Chondrocyte (in vitro differentiated cells): ENCODE data around the gene PRKCH. TPM values are rescaled to one million over a fixed set of nuclear protein-coding genes. Genes with fewer than 3 reads are reported as not detected.

Source experiments
- DNase-seq: peaks from one replicate; pipeline ENCODE4 v3.0.0; 2021; ENCODE audit warnings: mixed read lengths, low spot score
- H3K27ac Mint-ChIP-seq: one replicate; pipeline ENCODE4 v1.8.0; 2021; ENCODE audit warnings: mild to moderate bottlenecking, moderate library complexity, mixed read lengths; ENCODE audit not compliant: unreplicated experiment
- H3K27me3 Mint-ChIP-seq: 2 replicates; pipeline ENCODE4 v1.8.0; 2021; ENCODE audit warnings: low read depth, mixed read lengths
- H3K36me3 Mint-ChIP-seq: 2 replicates; pipeline ENCODE4 v1.8.0; 2021; ENCODE audit warnings: low read depth, mixed read lengths
- H3K4me1 Mint-ChIP-seq: 2 replicates; pipeline ENCODE4 v1.8.0; 2021; ENCODE audit warnings: low read depth, mild to moderate bottlenecking, mixed read lengths
- H3K4me3 Mint-ChIP-seq: one replicate; pipeline ENCODE4 v1.8.0; 2021; ENCODE audit warnings: mild to moderate bottlenecking, moderate library complexity, mixed read lengths; ENCODE audit not compliant: unreplicated experiment
- H3K9me3 Mint-ChIP-seq: 2 replicates; pipeline ENCODE4 v1.8.0; 2021; ENCODE audit warnings: low read depth, mixed read lengths
- total RNA-seq: library from RNA; stranded (reverse); gene quantifications from 3 replicates; pipeline ENCODE4 v1.2.1, GENCODE V29; 2021
- TF ChIP-seq, protein P1 (sequence below): fragments of 200-600 bp; sonication (generic); IDR thresholded peaks from 2 replicates; pipeline ENCODE4 v1.5.0; 2021; ENCODE audit warnings: antibody characterized with exemption, mild to moderate bottlenecking, moderate library complexity

Gene PRKCH
- total RNA-seq, 1 donor from 2014 or later: 9.7 TPM

DNA sequence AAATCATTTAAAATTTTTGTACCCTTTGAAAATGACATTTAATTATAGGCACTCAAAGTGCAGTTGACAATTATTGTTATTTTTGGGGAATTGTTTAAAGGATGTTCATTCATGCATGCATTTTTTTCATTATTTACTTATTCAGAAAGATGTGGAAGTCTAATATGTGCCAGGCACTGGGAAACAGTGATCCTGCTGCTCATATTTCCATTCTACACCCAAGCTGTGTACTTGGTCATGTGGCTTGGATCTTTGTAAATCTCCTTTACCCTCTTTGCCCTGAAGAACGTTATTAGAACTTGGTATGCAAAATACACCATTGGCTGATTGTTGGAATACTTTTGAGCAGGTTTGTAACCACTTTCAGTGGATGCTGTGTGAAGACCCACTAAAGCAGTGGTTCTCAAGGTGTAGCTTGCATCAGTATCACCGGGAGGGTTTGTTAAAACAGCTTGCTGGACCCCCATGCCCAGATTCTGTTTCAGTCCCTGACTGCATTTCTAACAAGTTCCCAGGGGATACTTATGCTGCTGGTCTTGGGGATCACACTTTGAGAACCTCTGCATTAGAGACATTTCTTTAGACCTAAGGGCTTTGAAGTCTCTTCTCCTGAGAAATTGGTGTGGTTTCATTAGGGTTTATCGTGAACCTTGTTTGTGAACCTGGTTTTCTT lies 47.5 kb downstream of the PRKCH start:
- Mint-ChIP-seq H3K4me3 (no peak overlapping the region), H3K36me3 (peaks cover 3% of the 10 kb centered on the region), H3K27ac (no peak overlapping the region), H3K4me1 (peaks cover 18% of the 10 kb centered on the region), H3K27me3 (no peaks in the 10 kb centered on the region), H3K9me3 (peaks cover 4% of the 10 kb centered on the region)
- no peak for DNase-seq
- TF ChIP-seq, protein P1, sequence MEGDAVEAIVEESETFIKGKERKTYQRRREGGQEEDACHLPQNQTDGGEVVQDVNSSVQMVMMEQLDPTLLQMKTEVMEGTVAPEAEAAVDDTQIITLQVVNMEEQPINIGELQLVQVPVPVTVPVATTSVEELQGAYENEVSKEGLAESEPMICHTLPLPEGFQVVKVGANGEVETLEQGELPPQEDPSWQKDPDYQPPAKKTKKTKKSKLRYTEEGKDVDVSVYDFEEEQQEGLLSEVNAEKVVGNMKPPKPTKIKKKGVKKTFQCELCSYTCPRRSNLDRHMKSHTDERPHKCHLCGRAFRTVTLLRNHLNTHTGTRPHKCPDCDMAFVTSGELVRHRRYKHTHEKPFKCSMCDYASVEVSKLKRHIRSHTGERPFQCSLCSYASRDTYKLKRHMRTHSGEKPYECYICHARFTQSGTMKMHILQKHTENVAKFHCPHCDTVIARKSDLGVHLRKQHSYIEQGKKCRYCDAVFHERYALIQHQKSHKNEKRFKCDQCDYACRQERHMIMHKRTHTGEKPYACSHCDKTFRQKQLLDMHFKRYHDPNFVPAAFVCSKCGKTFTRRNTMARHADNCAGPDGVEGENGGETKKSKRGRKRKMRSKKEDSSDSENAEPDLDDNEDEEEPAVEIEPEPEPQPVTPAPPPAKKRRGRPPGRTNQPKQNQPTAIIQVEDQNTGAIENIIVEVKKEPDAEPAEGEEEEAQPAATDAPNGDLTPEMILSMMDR: no peak

DNA sequence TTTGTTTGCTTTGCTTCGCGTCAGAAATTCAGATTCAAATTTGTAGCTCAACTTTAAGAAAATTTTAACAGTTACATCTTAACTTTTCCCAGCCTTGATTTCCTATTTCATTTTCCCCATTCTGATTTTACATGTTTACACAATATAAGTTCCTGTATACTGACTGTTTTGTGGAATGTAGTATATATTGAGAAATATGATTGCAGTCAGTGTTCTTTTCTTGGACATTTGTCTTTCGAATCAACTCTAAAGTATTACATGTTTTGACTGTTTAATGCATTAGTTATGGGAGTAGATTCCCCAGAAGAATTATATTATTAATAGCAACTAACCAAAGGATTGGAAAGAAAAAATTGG lies 48.1 kb downstream of the PRKCH start:
- H3K27me3 Mint-ChIP-seq: no peaks in the 10 kb centered on the region
- H3K36me3 Mint-ChIP-seq: peaks cover 5% of the 10 kb centered on the region
- H3K4me3 Mint-ChIP-seq: no peak overlapping the region
- DNase-seq: no peak
- peaks cover 7% of the 10 kb centered on the region for H3K9me3 Mint-ChIP-seq
- H3K27ac Mint-ChIP-seq: no peak overlapping the region
- TF ChIP-seq, protein P1: no peak
- peaks cover 18% of the 10 kb centered on the region for H3K4me1 Mint-ChIP-seq

DNA sequence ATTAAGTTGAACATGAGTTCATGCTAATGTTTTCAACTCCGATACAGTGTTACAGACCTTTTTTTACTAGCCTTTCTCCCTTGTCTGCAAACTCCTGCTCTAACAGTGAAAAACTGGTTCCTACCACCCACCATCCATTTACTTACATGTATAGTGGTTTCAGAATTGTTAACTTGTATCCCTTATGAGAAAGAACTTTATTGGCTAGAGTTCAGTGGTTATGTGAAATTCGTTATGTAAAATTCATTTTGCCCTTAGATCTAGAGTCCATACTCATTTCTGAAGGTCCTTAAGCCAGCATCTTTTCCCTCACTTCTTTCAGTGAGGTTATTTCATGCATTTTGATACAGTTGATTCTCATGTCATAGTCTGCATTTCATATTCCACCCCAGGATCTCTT lies 51.0 kb downstream of the PRKCH start:
- TF ChIP-seq, protein P1: no peak
- Mint-ChIP-seq H3K27ac (no peak overlapping the region), H3K9me3 (peaks cover 23% of the 10 kb centered on the region), H3K36me3 (peaks cover 14% of the 10 kb centered on the region), H3K27me3 (no peaks in the 10 kb centered on the region), H3K4me1 (peaks cover 18% of the 10 kb centered on the region), H3K4me3 (no peak overlapping the region)
- DNase-seq: no peak

DNA sequence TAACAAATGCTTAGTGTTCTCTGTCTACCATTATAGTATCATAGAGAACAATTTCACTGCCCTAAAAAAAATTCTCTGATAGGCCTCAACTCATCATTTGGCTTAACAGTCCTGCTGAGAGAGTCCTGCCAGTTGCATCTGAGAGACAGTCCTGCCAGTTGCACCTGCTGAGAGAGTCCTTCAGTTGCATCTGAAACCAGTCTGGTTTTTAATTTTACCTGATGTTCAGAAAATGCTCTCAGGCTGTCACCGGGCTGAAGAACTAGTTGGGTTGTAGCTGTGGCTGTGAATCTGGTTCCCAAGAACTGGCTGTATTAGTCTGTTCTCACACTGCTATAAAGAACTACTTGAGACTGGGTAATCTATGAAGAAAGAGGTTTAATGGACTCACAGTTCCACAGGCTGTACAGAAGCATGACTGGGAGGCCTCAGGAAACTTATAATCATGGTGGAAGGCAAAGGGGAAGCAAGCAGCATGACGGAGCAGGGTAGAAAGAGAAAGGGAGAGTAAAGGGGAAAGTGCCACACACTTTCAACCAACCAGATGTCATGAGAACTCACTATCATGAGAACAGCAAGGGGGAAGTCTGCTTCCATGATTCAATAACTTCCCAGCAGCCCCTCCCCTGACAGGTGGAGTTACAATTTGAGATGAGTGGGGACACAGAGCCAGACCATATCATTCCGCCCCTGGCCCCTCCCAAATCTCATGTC lies 51.6 kb downstream of the PRKCH start:
- Mint-ChIP-seq H3K4me3 (no peak overlapping the region), H3K36me3 (peaks cover 14% of the 10 kb centered on the region), H3K9me3 (peaks cover 23% of the 10 kb centered on the region), H3K4me1 (peaks cover 16% of the 10 kb centered on the region), H3K27ac (no peak overlapping the region), H3K27me3 (no peaks in the 10 kb centered on the region)
- DNase-seq: no peak
- TF ChIP-seq, protein P1: no peak

DNA sequence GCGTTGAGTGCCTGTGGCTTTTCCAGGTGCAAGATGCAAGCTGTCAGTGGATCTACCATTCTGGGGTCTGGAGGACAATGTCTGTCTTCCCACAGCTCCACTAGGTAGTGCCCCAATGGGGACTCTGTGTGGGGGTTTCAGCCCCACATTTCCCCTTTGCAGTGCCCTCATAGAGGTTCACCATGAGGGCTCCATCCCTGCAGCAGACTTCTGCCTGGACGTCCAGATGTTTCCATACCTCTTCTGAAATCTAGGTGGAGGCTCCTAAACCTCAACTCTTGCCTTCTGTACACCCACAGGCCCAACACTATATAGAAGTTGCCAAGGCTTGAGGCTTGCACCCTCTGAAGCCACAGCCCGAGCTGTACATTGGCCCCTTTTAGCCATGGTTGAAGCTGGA lies 52.9 kb downstream of the PRKCH start:
- TF ChIP-seq, protein P1: no peak
- Mint-ChIP-seq H3K9me3 (peaks cover 23% of the 10 kb centered on the region), H3K4me3 (no peak overlapping the region), H3K27me3 (no peaks in the 10 kb centered on the region), H3K36me3 (peaks cover 17% of the 10 kb centered on the region), H3K27ac (no peak overlapping the region), H3K4me1 (peaks cover 3% of the 10 kb centered on the region)
- DNase-seq: no peak
